GM19324 (cell line): ENCODE measurements around the gene ITFG2.

Experiments
- ATAC-seq: cut with Tn5 transposase; IDR thresholded peaks from one replicate; pipeline ENCODE4 v1.9.1; 2021; ENCODE audit warnings: mild to moderate bottlenecking, moderate library complexity; ENCODE audit not compliant: unreplicated experiment, low FRiP score

The ITFG2 gene

DNA sequence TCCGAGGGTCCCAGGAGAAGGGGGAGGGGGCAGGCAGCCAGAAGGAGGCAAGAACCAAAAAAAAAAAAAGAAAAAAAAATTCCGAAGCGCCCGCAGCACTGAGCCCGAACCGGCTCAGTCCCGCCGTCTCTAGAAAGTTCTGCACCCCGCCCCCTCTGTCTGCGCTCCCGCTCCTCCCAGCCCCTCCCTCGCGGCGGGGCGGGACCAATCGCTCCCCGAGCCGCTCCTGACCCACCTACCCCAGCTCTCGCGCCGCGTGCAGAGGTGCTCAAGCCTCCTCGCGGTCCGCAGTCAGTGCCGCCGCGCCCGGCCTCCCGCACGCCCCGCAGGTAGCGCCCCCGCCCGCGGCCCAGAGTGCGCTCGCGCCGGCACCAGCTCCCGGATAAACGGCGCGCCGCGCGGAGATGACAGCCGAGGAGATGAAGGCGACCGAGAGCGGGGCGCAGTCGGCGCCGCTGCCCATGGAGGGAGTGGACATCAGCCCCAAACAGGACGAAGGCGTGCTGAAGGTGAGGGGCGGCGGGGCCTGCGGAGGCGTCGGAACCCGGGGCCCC, 17.7 kb upstream of the ITFG2 start, which contains the start of gene FKBP4:
FKBP4 (plus strand) TSS at position 235 of the 554 bp plus-strand sequence; CDS start at position 405, 170 bp downstream.
- peak; percentile 68 for ATAC-seq

DNA sequence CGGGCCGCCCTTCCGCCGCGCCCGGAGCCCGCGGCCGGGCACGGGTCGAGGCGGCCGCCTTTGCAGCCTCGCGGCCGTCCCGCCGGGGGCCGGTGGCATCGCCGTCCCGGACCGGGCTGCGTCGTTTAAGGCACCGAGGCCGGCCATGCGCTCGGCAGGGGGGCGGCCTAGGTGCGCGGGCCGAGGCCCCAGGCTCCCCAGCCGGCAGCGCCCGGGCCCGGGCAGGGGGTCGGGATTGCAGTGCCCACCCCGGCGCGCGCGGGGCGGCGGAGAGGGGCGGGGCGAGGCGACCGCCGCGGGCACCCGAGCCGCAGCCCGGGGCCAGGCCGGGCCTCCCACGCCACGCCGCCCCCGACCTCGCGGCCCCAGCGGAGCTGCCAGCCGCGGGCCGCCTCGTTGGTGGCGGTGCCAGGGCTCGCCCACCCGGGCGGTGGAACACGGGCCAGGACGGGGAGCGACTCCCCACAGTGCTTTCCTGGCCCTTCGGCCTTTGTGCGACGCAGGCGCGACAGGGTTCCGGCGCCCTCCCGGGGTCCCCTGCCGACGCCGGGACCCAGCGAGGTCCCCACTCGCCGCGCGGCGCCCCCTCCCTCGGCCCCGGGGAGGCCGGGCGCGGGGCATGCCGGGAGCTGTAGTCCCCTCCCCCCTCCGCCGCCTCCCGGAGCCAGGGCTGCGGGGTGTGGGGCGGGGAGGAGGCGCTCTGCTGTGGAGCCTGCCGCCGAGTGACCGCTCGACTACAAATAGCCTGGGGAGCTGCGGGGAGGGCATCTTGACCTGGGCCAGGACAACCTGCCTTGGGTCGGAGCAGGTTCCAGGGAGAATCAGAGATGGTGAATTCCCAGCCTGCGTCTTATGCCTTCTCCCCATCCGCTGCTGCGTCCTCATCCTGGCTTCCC, 16.9 kb upstream of the ITFG2 start:
- ATAC-seq, result peak; percentile 54

DNA sequence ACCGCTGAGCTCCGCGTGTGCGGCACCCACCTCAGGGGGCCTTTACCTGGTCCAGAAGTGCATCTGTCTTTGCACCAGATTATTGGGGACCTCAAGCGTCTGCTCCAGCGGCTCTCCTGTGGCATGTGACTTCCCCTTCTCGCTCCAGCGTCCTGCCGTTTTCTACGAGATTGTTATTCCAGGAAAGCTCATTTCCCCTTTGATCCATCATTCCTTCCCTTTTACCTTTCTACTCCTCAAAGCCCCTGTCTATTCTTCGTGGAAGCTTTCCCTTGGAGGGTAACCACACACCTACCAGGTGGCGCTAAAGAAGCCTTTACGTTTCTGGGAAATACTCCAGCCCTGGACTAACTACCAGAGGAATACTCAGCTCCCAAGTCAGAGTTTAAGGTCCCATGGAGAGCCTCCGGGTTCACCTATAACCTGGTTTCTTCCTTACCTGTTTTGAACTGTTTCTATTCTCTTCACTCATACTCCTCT, 16.2 kb upstream of the ITFG2 start:
- no peak for ATAC-seq

DNA sequence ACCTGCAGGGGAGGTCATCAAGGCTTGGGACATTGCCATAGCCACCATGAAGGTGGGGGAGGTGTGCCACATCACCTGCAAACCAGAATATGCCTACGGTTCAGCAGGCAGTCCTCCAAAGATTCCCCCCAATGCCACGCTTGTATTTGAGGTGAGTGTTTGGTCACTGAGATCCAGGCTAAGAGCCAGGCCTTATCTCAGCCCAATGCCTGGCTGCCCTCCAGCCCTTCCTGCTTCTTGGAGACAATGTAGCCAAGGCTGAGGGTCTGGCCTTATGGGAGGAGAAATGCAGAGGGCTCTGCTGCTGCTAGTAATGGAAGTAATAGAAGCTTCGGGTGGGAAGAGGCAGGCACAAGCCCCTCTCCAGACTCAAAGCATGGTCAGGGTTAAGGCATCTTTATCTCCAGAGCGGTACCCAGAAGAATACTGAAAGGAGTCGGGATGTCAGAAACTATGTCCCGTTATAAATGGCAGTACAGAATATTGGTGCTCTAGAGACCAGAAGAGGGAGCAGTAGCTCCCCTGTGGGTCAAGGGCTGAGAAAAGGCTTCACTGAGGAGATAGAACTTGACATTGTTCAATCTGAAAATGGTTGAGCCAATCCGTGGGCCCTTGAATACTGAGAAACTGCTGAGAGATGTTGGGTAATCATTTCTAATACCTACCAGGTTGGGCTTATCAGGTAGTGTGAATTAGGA, 14.6 kb upstream of the ITFG2 start:
- ATAC-seq, result no peak

DNA sequence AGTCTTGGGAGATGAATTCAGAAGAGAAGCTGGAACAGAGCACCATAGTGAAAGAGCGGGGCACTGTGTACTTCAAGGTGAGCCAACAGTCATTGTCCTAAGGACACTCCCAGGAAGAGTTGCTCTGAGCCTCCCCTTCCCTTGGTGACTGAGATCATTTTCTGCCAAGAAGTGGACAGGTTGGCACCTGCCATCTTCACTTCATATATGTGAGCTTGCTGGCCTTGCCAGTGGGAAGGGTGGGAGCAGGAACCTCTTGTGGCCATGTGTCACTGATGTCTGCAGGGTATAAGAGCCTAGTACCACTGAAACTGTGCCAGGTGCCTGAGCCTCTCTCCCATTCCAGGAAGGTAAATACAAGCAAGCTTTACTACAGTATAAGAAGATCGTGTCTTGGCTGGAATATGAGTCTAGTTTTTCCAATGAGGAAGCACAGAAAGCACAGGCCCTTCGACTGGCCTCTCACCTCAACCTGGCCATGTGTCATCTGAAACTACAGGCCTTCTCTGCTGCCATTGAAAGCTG, 12.4 kb upstream of the ITFG2 start:
- ATAC-seq, result no peak

DNA sequence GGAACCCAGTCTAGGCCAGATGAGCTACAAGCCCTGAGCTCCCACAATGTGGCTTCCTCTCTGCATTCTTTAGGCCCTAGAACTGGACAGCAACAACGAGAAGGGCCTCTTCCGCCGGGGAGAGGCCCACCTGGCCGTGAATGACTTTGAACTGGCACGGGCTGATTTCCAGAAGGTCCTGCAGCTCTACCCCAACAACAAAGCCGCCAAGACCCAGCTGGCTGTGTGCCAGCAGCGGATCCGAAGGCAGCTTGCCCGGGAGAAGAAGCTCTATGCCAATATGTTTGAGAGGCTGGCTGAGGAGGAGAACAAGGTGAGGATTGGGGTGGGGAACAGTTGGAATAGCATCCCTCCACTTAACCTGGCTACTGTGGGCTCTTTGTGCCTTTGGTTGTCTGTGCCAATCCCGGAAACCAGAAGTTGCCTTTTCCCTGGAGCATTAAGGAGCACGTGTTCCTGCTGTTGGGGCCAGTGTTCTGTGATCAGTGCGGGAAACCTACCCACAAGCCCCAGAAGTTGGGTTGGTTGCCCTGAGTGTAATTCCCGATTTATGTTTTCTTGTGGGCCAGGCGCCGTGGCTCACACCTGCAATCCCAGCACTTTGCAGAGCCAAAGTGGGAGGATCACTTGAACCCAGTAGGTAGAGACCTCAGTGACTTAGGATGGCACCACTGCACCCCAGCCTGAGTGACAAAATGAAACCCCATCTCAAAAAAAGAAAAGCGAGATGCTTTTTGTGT, 11.3 kb upstream of the ITFG2 start:
- ATAC-seq, result no peak

DNA sequence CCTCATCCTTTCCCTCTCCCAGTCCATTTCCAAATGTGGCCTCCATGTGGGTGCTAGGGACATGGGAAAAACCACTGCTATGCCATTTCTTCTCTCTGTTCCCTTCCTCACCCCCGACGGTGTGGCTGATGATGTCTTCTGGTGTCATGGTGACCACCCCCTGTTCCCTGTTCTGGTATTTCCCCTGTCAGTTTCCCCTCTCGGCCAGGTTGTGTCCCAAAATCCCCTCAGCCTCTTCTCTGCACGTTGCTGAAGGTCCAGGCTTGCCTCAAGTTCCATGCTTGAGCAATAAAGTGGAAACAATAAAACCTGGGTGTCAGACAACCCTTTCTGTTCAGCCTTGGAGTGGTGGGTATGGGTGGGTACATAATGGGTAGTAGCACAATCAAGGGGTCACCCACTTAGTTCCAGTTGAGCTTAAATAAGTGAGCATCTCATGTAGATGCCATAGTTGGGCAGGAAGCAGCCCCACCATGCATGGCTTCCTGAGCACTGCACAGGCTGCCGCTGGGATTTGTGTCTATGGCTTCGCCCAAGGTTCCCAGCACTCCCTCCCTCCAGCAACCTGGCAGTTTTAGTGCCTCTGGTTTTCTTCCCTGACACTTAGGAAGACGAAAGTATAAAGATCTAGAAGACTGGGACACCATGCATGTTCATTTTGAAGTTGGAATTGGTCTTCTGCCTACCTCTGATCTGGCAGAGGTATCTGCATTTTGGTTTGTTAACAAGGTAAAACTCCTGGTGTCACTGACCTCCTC, 8.7 kb upstream of the ITFG2 start:
- no peak for ATAC-seq

DNA sequence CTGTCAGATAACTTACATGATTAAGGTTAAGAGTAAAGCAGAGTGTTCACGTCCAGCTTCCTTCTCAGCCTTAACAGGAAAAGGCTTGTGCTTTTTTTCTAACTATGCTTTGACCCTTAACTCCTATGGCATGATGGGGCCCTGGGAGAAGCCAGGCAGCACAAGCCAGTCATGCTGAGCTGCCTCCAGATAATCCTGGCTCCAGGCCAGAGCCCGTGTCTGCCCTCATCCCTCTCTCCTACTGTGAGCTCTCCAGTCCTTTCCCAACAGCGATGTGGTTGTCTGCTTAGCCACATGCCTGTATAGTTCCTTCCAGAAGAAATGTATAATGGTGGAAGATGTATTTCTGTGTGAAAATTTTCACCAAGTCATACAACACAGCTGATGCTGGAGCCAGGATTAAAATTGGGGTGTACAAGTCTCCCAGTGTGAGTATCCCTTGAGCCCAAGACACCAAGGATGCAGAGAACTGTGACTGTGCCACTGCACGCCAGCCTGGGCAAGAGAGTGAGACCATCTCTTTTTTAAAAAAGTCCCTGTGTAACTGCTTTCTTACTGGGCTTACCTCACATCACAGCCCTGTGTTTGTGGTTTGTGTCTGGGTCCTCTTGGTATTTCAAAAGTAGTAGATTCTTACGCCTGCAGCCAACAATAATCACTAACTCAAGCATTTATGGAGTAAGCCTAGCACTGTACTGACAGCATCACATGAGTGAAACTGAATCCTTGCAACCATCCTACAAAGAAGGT, 7.9 kb upstream of the ITFG2 start:
- no peak for ATAC-seq

DNA sequence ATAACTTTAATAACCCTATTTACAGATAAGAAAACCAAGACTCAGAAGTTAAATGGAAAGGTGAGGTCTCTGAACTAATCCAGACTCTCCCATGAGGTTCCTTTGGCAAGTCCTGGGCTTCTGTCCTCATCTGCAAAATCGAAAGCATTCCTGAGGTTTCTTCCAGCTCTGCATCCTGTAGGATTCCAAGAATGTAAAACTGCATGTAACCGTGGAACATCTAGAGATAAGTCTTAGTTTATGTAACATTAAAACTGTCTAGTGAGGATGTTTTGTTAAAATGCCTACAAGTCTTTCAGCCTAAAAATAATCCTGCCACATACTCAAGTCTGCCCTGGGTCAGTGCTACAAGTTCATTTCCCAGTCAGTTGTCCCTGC, 7.3 kb upstream of the ITFG2 start:
- ATAC-seq, result no peak

DNA sequence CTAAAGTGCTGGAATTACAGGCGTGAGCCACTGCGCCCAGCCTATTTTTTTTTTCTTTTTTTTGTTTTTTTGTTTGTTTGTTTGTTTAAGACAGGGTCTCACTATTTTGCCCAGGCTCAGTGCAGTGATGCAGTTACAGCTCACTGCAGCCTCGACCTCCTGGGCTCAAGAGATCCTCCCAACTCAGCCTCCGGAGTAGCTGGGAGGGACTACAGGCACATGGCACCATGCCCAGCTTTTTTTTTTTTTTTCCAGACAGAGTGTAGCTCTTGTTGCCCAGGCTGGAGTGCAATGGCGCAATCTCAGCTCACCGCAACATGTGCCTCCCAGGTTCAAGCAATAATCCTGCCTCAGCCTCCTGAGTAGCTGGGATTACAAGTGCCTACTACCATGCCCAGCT, 5.8 kb upstream of the ITFG2 start:
- ATAC-seq, result no peak

DNA sequence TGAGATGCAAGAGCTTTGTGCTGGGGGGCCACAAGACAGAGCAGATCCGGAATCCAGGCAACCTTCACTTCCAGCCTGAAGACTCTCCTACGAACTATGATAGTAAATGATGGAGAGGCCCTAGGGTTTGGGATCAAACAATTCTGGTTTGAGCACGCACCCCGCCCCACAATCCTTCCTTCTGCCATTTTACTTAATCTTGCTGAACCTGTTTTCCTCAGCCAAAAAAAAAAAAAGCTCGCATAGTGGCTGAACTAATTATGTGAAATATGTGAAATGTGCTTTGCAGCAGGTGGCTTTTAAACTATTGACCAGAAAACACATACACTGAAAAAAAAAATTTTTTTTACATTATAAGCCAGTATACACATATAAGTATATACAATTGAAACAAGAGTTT, 667 bp upstream of the ITFG2 start:
- no peak for ATAC-seq

DNA sequence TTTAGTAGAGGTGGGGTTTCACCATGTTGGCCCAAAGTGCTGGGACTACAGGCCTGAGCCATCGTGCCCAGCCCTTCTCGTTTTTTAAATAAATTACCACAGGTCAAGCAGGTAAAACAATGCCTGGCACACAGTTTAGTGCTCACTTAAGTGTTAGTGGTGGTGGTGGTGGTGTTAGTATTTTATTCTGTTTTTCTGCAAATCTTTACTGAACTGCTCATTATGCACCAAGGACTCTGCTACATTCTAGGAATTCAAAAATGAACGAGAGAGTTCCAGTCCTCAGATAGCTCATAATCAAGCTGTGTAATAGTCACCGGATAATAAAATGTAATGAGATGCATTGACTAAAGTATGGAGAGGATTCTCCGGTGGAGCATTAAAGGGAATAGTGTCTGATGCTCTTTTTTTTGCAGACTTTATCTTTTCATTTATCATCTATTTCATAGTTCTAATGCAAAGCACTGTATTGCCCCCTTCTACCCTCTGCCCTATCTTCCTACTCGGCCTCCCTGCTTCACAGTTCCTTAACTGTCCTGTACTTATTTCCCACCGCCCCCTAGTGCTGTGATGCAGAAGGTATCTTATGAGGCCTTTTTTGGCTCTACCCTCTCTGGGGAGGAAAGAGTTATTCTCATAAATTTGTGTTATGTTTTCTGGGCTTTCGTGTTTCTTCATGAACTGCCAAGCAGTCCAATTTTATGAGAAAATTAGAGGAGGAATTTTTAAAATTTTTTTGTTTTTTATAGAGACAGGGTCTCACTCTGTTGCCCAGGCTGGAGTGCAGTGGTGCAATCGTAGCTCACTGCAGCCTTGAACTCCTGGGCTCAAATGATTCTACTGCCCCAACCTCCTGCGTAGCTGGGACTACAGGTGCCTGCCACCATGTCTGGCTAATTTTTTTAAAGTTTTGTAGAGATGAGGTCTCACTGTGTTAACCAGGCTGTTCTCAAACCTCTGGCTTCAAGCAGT, 1.0 kb downstream of the ITFG2 start:
- no peak for ATAC-seq

DNA sequence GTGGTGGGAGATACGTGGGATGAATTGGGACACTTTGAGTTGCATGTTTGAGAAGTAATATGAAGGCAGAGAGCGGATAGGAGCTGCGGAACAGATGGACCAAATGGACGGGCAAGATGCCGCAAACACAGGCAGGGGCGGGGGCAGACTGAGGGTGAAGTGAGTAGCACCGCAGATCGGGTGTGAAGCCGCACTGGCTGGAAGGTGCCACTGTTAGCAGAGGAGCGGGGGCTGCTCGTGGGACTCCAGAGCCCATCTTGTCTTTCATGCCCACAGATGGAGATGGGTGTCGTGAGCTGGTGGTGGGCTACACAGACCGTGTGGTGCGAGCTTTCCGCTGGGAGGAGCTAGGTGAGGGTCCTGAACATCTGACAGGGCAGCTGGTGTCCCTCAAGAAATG, 7.3 kb downstream of the ITFG2 start:
- no peak for ATAC-seq

DNA sequence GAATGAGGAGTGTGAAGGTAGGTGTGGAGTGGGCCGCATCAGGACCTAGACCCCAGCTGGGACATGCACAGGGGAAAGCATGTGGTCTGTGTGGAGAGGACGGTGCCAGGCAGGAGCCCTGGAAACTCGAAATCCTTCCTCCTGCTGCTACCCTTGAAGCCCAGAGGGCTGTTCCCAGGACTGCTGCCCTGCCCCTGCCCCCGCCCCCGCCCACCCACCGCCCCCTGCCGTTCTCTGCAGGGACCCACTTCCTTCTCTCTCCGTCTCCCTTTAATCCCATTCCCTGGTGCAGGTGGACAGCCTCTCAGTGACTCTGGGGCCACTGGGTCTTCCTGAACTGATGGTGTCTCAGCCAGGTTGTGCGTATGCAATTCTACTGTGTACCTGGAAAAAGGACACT, 8.0 kb downstream of the ITFG2 start:
- ATAC-seq, result no peak

DNA sequence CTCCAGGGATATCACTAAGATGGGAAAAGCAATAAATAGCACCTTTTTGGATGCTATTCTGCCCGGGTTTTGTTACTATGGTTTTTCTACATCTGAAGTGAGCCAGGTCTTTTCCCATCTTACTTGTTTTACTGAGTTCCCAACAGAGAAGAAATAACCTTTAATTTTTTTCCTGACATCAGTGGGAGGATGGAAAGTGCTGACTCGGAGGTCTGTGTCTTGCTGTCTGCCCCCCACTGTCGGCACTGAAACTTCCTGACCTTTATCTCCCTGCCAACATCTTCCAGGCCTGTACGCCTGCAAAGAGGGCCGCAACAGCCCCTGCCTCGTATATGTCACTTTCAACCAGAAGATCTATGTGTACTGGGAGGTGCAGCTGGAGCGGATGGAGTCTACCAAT, 11.0 kb downstream of the ITFG2 start:
- no peak for ATAC-seq

DNA sequence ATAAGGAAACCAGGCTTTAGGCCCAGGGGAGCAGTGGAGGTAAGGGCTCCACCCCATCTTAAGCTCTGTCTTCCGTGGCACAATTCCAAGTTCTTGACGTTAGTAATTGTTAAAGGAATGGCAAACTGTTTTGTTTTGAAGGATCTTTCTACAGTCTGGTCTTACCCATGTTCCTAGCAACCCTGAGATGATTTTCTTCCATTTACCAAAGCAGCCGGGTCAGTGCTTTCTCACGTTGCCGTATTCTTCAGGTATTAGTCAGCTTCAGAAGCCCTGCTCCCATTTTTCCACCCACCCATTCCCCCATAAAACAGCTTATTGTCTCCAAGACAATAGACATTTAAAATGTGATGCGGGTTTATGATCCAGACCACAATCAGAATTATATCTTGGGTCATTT, 12.1 kb downstream of the ITFG2 start:
- ATAC-seq, result no peak

DNA sequence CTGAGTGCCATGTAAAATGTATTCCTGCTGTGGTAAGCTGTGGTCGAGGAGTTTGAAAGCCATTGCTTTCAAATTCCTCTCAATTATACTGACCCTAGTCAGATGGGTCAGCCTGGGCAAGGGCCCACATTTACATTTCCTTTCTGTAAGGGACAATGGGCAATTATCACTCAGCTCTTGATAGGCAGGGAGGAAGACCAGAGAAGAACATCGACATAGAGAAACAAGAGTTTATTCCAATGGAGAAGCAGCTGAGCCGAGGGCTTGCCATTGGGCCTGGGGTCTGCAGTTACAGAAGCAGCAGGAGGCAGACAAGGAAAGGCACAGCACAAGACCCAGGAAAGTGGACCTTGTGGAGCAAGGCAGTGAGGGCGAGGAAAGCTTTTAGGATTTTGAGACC, 12.7 kb downstream of the ITFG2 start:
- no peak for ATAC-seq

DNA sequence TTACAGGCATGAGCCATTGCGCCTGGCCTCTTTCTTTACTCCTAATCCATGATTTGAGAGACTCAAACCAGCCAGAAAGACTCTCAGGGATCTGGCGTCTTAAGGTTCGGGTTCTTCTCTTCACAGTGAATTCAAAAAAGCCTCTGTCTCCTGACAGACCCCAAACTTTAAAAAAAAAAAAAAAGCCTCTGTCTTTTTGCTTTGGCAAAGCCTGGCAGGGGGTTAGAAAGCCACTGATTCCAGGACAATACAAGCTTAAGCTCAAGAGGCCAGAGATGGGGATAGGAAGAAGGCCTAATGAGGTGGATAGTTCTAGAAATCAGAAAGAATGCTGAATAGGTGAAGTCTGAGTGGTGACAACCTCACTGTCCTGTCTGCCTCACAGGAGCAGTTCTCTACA, 13.6 kb downstream of the ITFG2 start:
- ATAC-seq, result no peak
